Fibroblast of upper back skin (primary cell): ENCODE measurements around the gene XPR1.
A peak's percentile ranks its signal among the peaks of the same experiment; 100 is the strongest.
"Not testable (repeated sequence)": the region's sequence is repeated elsewhere in the genome, so short reads cannot be mapped to it uniquely, and the experiment has no call there.

ENCODE experiments used
- DNase-seq: peaks from one replicate; pipeline ENCODE4 v3.0.0-alpha.2; 2013

The XPR1 gene

GRCh38 chr1:180644526-180645192 is 12.8 kb downstream of the XPR1 start:
- DNase-seq, result no peak

- not testable (repeated sequence) for DNase-seq
Measured at GRCh38 chr1:180645261-180645660, 13.4 kb downstream of the XPR1 start.

GRCh38 chr1:180646093-180646492 is 14.3 kb downstream of the XPR1 start:
- no peak for DNase-seq

DNA sequence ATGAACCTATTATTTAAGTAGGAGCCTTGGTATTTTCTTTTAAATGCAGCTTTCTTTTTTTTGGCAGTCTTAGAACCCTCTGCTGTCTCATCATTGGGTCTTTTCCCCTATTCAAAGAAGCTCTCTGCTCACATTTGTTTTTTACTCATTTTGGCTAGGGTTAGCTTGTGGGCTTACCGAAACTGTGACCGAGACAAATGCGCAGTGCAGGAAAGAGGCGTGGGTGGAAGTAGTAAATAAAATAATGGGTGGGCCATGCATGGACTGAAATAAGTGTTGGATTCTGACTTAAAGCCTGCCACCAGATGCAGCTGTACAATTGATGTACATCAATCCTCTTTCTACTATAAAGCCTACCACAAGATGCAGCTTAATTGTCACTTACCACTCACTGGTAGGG is 14.7 kb downstream of the XPR1 start:
- DNase-seq, result no peak

- peak; percentile 54 for DNase-seq
Measured at GRCh38 chr1:180652792-180653191, 21.0 kb downstream of the XPR1 start.

GRCh38 chr1:180662709-180663108 is 30.9 kb downstream of the XPR1 start:
- DNase-seq, result no peak

DNA sequence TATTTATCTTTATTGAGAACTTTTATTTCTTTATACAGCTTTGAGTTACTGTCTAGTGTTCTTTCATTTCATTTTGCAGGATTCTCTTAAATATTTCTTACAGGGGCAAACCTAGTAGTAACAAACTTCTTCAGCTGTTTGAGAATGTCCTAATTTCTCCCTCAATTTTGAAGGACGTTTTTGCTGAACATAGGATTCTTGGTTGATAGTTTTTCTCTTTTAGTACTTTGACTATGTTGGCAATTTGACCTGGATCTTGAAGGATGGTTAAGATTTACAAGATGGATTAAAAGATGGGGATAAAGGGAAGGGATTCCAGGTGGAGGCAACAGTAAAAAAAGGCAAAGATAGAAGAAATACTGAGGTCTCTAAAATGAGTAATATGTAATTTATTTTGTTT is 38.9 kb downstream of the XPR1 start:
- no peak for DNase-seq

DNA sequence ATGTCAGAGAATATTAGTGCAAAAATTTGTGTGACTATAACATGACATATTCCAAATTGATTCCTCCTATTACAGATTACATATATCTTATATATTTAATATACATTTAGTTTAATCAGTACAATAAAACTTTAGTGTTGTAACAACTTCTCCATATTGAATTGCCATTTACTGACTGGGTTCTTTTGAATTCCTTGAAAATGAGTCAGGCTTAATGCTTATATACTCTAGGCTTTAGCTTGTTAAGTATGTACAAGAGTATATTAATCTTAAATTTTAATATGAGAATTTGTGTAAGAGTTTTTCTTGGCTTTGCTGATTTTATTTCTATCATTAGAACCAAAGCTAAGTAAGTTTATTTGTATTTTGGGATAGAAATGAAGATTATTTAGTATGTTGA is 40.3 kb downstream of the XPR1 start:
- DNase-seq, result peak; percentile 35

DNA sequence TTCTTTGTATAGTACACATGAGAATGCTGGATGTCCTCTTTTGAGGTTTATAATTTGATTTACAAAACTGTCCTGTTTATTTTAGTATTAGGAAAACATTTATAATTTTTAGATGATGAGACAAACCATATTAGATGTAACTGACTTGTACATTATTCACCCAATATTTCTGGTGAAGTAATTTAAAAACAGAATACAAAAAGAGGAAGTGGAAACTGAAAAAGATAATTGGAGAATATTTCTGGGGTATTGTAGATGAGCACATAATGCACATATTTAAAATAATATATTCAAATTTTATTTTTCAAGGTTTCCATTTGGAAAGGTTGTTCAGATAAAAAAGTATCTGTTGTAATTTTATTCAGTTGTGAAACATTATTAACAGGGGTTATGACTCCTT is 40.7 kb downstream of the XPR1 start:
- DNase-seq, result no peak

GRCh38 chr1:180674603-180675530 is 43.0 kb downstream of the XPR1 start:
- peak; percentile 35 for DNase-seq

- DNase-seq, result peak; percentile 17
Measured at GRCh38 chr1:180675586-180675985, 43.8 kb downstream of the XPR1 start.

- DNase-seq, result peak; percentile 68
Measured at GRCh38 chr1:180680558-180681144, 48.8 kb downstream of the XPR1 start.

DNA sequence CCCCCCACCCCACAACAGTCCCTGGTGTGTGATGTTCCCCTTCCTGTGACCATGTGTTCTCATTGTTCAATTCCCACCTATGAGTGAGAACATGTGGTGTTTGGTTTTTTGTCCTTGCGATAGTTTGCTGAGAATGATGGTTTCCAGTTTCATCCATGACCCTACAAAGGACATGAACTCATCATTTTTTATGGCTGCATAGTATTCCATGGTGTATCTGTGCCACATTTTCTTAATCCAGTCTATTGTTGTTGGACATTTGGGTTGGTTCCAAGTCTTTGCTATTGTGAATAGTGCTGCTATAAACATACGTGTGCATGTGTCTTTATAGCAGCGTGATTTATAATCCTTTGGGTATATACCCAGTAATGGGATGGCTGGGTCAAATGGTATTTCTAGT is 51.3 kb downstream of the XPR1 start:
- not testable (repeated sequence) for DNase-seq

- DNase-seq, result no peak
Measured at GRCh38 chr1:180691322-180691913, 59.6 kb downstream of the XPR1 start.

DNA sequence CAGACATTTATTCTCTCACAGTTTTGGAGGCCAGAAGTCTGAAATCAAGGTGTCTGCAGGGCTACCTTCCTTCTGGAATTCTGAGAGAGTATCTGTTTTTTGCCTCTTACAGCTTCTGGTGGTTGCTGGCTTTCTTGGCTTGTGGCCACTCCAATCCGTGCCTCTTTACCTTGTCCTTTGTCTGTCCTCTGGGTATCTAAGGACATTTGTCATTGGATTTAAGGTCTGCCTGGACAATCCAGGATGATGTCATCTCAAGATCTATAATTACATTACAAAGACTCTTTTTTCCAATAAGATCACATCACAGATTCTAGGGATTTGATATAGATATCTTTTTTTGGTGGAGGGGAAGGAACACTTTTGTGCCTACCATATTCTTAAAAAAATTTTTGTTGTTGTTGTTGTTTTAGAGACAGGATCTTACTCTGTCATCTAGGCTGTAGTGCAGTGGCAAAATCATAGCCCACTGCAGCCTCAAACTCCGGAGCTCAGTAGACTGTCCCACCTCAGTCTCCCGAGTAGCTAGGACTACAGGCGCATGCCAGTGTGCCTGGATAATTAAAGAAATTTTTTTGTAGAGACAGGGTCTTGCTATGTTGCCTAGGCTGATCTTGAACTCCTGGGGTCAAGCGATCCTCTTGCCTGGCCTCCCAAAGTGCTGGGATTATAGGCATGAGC is 61.9 kb downstream of the XPR1 start:
- DNase-seq, result no peak

DNA sequence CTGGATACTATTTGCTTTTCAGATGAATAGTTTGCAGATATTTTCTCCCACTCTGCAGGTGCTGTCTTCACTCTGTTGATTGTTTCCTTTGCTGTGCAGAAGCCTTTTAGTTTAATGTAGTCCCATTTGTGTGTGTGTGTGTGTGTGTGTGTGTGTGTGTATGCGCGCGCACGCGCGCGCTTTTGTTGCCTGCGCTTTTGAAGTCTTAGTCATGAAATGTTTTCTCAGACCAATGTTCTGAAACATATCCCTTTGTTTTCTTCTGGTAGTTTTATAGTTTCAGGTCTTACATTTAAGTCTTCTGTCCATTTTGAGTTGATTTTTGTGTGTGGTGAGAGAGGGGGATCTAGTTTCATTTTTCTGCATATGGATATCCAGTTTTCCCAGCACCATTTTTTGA is 63.5 kb downstream of the XPR1 start:
- no peak for DNase-seq

DNA sequence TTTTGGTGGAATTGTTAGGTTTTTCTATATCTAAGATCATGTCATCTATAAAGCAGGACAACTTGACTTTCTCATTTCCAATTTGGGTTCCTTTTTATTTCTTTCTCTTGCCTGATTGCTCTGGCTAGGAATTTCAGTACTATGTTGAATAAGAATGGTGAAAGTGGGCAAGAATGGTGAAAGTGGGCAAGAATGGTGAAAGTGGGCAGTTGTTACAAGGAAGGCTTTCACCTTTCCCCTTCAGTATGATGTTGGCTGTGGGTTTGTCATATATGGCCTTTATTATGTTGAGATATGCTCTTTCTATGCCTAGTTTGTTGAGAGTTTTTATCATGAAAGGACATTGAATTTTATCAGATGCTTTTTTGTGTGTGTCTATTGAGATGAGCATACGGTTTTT is 64.5 kb downstream of the XPR1 start:
- DNase-seq, result no peak

DNA sequence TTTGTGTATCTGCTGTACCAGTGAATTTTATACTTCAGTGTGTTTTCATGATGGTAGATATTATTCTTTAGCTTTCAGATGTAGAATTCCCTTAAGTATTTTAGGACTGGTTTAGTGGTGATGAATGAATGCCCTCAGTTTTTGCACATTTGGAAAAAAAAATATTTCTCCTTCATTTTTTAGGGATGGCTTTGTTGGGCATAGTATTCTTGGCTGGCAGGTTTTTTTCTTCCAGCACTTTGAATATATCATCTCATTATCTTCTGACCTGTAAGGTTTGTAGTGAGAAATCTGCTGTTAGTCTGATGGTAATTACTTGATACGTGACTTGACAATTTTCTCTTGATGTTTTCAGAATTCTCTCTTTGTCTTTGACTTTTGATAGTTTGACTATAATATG is 66.8 kb downstream of the XPR1 start:
- no peak for DNase-seq

DNA sequence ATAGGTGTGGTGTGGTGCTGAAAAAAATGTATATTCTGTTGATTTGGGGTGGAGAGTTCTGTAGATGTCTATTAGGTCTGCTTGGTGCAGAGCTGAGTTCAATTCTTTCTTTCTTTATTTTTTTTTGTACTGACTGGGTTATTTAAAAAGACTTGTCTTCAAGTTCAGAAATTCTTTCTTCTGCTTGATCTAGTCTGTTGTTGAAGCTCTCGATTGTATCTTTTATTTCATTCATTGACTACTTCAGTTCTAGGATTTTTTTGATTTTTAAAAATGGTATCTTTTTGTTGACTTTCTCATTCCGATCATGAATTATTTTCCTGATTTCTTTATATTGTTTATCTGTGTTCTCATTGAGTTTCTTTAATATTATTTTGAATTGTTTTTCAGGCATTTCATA is 70.6 kb downstream of the XPR1 start:
- not testable (repeated sequence) for DNase-seq

DNA sequence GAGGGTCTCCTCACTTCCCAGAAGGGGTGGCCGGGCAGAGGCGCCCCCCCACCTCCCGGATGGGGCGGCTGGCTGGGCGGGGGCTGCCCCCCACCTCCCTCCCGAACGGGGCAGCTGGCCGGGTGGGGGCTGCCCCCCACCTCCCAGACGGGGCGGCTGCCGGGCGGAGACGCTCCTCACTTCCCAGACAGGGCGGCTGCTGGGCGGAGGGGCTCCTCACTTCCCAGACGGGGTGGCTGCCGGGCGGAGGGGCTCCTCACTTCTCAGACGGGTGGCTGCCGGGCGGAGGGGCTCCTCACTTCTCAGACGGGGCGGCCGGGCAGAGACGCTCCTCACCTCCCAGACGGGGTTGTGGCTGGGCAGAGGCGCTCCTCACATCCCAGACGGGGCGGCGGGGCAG is 78.9 kb downstream of the XPR1 start:
- DNase-seq, result not testable (repeated sequence)

DNA sequence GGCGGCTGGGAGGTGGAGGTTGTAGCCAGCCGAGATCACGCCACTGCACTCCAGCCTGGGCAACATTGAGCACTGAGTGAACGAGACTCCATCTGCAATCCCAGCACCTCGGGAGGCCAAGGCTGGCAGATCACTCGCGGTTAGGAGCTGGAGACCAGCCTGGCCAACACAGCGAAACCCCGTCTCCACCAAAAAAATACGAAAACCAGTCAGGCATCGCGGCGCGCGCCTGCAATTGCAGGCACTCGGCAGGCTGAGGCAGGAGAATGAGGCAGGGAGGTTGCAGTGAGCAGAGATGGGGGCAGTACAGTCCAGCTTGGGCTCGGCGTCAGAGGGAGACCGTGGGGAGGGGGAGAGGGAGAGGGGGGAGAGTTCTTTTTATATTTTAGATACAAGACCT is 79.4 kb downstream of the XPR1 start:
- not testable (repeated sequence) for DNase-seq

- peak; percentile 3 for DNase-seq
Measured at GRCh38 chr1:180720753-180721152, 88.9 kb downstream of the XPR1 start.

DNA sequence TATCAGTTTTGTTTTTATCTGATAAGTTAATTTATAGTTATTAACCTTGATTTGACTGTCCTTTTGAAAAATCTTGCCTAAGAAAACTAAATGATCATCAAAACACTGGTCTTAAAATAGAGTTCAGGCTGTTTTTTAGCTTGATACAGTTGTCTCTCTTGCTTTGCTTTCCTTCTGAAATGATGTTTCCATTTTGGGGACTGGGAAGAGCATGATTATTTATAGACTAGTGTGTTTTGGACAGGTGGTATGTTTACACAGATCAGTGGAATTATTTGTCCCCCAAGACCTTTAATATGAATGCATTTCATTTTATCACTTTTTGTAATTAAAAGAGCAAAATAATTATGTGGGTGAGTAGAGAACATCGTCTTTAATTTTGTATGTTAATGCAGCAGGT is 90.8 kb downstream of the XPR1 start:
- DNase-seq, result no peak
